K562 treated with DMSO at 1 percent for 24 hours (cell line): ENCODE data around the gene PI3. TPM values are rescaled to one million over a fixed set of nuclear protein-coding genes. Genes with fewer than 3 reads are reported as not detected.

ENCODE experiments used
- total RNA-seq: library from RNA; unstranded; fragments of 300-600 nt; gene quantifications from 2 replicates; pipeline ENCODE4 v1.2.3, GENCODE V29; 2022; ENCODE audit warnings: low read depth; ENCODE audit not compliant: insufficient read depth

Gene PI3, protein sequence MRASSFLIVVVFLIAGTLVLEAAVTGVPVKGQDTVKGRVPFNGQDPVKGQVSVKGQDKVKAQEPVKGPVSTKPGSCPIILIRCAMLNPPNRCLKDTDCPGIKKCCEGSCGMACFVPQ
- total RNA-seq: not detected in 2 replicates

DNA sequence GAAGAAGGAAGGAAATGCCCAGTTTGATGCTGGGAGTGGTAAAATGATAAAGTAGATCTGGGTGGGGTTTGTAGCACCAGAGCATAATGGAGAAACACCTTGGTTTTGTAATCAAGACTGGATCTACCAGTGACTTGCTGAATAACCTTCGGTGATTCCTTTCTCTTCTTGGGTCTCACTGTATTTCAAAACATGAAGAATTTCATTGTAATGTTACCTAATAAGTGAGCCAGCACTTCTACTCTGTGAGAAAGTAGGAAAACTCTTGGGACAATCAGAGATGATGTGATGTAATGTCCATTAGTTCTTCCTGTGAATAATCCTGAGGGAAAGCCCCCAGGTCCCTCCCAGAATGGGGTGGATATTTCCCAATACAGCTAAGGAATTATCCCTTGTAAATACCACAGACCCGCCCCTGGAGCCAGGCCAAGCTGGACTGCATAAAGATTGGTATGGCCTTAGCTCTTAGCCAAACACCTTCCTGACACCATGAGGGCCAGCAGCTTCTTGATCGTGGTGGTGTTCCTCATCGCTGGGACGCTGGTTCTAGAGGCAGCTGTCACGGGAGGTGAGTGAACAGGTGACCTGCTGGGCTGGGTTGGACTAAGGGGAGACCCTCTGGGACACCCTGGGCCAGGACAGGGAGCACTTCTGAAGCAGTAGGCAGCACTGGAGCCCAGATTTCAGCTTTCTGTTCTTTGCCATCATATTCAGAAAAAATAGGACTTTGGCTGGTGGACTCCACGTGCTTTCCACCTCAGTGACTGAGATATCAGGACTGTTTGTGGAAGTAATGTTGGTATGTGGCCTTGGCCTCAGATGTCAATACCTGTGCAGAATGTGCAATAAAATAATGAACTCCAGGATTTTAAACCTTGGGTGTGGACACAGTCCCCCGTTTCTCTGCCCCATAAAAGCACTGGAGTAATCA lies at the start of gene PI3:
Gene PI3, plus strand, starts transcription at position 469 of the 931 bp plus-strand sequence. Its CDS starts 21 bp downstream, at position 490.

DNA sequence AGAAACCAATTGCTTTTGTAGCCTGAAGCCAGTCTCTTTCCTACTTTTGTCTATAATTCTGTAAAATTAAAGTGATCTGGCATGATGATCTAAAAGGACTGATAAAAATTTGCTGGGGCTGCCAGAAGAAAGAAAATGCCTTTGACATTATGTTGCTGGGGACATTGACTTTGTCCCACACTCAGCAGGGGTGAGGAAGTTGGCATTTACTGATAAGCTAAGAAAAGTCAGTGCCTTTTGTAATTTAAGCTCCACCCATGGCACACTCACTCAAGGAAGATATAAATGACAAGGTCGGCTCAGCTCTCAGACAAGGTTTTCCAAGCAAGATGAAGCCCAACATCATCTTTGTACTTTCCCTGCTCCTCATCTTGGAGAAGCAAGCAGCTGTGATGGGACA lies 32.0 kb downstream of the PI3 start, which contains the start of gene SEMG1:
Gene SEMG1, plus strand, starts transcription at position 309 of the 400 bp plus-strand sequence. Its CDS starts 21 bp downstream, at position 330.

DNA sequence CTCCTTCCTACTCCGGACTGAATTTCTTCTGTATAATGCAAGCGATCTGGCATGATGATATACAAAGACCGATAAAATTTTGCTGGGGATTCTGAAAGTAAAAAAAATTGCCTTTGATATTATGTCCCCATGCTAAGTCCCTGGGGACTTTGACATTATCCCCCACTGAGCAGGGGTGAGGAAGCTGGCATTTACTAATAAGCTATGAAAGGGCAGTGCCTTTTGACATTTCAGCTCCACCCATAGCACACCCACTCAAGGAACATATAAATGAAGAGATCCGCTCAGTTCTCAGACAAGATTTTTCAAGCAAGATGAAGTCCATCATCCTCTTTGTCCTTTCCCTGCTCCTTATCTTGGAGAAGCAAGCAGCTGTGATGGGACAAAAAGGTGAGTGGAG lies 46.4 kb downstream of the PI3 start, which contains the start of gene SEMG2:
Gene SEMG2, plus strand, starts transcription at position 298 of the 400 bp plus-strand sequence. Its CDS starts 17 bp downstream, at position 315.

Other genes starting within 250 kb of the PI3 start
- gene TOMM34, start 214.5 kb upstream of the PI3 start, total RNA-seq: 49.1 and 51.5 TPM in 2 replicates
- 15.9 and 17.5 TPM in 2 replicates for gene STK4, start 208.4 kb upstream of the PI3 start, total RNA-seq
- gene KCNS1, start 73.8 kb upstream of the PI3 start, total RNA-seq: not detected in 2 replicates
- gene WFDC5, start 59.7 kb upstream of the PI3 start, total RNA-seq: not detected in 2 replicates
- not detected in 2 replicates for gene WFDC12, start 50.4 kb upstream of the PI3 start, total RNA-seq
- gene SEMG1, start 32.1 kb downstream of the PI3 start, total RNA-seq: not detected in 2 replicates
- not detected in 2 replicates for gene SEMG2, start 46.5 kb downstream of the PI3 start, total RNA-seq
- not detected in 2 replicates for gene SLPI, start 79.7 kb downstream of the PI3 start, total RNA-seq
- gene RBPJL, start 131.9 kb downstream of the PI3 start, total RNA-seq: not detected in 2 replicates
- 0.22 TPM in 1 of 2 replicates, not detected in the other for gene MATN4, start 133.4 kb downstream of the PI3 start, total RNA-seq
- gene SDC4, start 173.5 kb downstream of the PI3 start, total RNA-seq: 11.9 and 12.1 TPM in 2 replicates
- gene SYS1, start 188.3 kb downstream of the PI3 start, total RNA-seq: 25.8 and 30.4 TPM in 2 replicates
- gene TP53TG5, start 203.4 kb downstream of the PI3 start, total RNA-seq: 0.41 TPM in 1 of 2 replicates, not detected in the other
- gene DBNDD2, start 233.4 kb downstream of the PI3 start, total RNA-seq: 40.5 and 44.7 TPM in 2 replicates
- gene PIGT, start 241.2 kb downstream of the PI3 start, total RNA-seq: 109 and 122 TPM in 2 replicates